ACC112 (cell line): ENCODE results near the gene TMEM272.

Experiments
- H2AFZ ChIP-seq: fragments of 200-600 bp; sonication (generic); one replicate; pipeline ENCODE4 v1.6.0; 2017; ENCODE audit warnings: antibody characterized with exemption, low read length; ENCODE audit not compliant: unreplicated experiment
- H3K27ac ChIP-seq: fragments of 200-600 bp; sonication (generic); 2 replicates; pipeline ENCODE4 v1.5.1; 2014; ENCODE audit warnings: low read depth, mild to moderate bottlenecking, antibody characterized with exemption, low read length, moderate library complexity
- H3K27me3 ChIP-seq: fragments of 200-600 bp; sonication (generic); 2 replicates; pipeline ENCODE4 v1.6.1; 2014; ENCODE audit warnings: mild to moderate bottlenecking, antibody characterized with exemption, low read length, moderate library complexity, mixed read lengths; ENCODE audit not compliant: insufficient read depth
- H3K36me3 ChIP-seq: fragments of 200-600 bp; sonication (generic); 2 replicates; pipeline ENCODE4 v1.6.1; 2016; ENCODE audit warnings: mild to moderate bottlenecking, antibody characterized with exemption, low read length, moderate library complexity, mixed read lengths; ENCODE audit not compliant: insufficient read depth
- H3K4me1 ChIP-seq: fragments of 200-600 bp; sonication (generic); one replicate; pipeline ENCODE4 v1.6.1; 2016; ENCODE audit warnings: low read length, mixed read lengths; ENCODE audit not compliant: insufficient read depth, unreplicated experiment, control insufficient read depth
- H3K4me3 ChIP-seq: fragments of 200-600 bp; sonication (generic); 2 replicates; pipeline ENCODE4 v1.5.1; 2014; ENCODE audit warnings: mild to moderate bottlenecking, low read depth, low read length
- H3K79me2 ChIP-seq: fragments of 200-600 bp; sonication (generic); one replicate; pipeline ENCODE4 v1.6.0; 2016; ENCODE audit warnings: low read length; ENCODE audit not compliant: control insufficient read depth, unreplicated experiment, insufficient read depth

Gene TMEM272

DNA sequence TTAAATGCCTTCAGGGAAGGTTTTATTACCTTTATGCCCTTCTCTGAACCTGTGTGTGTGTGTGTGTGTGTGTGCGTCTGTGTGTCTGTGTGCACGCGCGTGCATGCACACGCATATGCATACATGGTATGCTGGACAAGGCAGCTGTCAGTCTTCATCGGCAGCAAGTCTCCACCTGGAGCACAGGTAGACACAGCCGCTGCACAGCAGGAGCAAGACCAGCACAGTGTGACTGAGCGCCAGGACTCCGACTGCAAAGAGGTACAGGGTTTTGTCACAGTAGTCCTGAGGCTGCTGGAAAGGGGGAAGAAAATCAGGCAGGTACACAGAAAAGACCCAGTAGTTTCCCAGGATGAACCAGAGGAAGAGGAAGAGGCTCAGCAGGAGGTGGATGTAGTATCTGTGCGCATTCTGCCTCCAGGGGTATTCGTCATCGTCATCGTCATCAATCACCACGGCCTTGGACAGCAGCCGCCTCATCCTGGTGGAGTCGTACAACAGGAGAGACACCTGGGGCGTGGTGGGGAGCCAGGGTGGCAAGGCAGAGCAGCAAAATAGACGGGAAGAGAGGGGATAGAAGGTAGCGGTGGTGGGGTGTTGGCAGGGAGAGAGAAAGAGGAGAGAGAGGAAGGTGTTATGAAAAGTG is 28.2 kb downstream of the TMEM272 start:
- no peak overlapping the region for H3K27ac ChIP-seq
- H3K27me3 ChIP-seq = peaks cover 35% of the 10 kb centered on the region

DNA sequence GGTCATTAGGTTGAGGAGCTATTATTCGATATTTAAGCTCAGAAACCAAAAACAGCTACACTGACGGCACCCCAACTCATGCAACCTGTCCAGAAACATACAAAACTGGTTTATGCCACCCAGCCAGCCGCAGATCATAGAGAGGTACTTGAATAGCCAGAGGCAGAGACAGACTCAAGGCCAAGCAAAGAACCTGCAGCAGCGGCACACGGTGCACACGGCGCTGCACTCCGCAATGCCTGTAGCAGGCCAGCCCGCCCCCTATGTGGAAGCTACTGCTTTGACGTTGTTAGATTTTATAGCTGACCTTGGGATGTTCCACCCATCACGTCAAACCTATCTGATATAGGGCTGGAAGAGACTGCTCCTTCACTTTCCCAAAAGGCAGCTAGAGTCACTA is 29.1 kb downstream of the TMEM272 start:
- H3K27me3 ChIP-seq = peaks cover 29% of the 10 kb centered on the region
- no peak overlapping the region for H3K27ac ChIP-seq
- no peak overlapping the region for H2AFZ ChIP-seq
- peaks cover 18% of the 10 kb centered on the region for H3K4me1 ChIP-seq
- no peaks in the 10 kb centered on the region for H3K79me2 ChIP-seq
- no peaks in the 10 kb centered on the region for H3K36me3 ChIP-seq
- H3K4me3 ChIP-seq = no peak overlapping the region

More for the DNA sequence above, 28.2 kb downstream of the TMEM272 start:
- Histone ChIP-seq H3K36me3 (no peaks in the 10 kb centered on the region), H3K79me2 (no peaks in the 10 kb centered on the region), H3K4me1 (peaks cover 17% of the 10 kb centered on the region), H3K4me3 (no peak overlapping the region), H2AFZ (no peak overlapping the region)

DNA sequence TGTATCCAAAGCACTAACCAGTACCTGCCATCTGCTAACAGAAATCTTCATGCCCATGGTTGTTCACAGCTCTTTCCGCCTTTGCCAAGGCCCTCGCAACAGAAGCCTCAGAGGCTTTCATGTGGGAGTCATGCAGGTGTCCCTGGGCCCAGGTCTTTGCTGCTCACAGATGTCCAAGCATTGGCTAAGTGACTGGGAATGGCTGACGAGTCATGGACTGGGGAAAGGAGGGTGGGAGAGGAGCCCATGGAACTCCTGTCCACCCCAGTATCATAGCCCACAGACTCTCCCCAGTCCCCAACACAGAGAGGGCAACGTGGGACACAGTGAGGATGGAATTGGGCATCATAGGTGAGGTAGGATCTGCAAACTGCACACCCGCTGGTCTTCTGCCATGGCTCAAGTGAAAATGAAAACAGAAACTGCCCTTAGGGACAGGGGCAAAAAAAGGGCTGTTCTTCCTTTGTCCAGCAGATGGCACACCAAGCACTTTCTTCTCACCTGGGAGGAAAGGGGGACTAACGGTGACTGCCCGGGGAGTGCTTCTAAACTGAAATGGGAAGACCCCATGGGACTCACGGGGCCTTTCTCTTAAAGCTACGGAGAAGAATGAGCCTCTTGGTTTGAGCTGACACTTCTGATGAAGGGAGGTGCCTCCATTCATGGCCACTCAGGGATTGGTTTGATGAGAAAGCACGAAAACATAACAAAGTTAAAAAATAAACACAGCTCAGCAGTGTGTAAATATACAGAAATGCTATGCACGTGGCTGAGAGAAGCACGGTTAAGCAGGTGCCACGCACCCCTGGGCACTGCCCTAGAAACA is 29.9 kb downstream of the TMEM272 start:
- Histone ChIP-seq H3K27me3 (peaks cover 22% of the 10 kb centered on the region), H3K4me3 (peak overlapping the region; percentile 76), H2AFZ (peak overlapping the region; percentile 87), H3K4me1 (peaks cover 18% of the 10 kb centered on the region), H3K79me2 (no peaks in the 10 kb centered on the region), H3K36me3 (no peaks in the 10 kb centered on the region), H3K27ac (no peak overlapping the region)

DNA sequence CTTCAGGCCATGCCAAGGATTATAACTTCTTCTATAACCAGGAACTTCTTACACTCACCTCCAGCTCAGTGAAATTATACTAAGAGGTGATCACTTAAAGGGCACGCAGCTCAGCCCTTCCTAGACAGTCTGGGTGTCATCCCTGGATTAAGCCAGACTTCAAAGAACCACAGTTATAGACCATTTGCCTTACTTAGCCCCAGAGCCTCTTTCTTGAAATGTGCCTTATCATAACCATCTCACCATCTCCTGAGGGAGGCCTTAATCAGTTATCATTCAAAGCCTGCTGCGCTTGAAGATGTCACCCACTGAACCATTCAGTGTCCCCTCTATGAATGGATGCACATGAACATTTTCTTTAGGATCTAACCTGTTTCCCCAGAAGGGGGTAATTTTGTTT is 30.9 kb downstream of the TMEM272 start:
- Histone ChIP-seq H3K27me3 (peaks cover 20% of the 10 kb centered on the region), H2AFZ (no peak overlapping the region), H3K4me1 (peaks cover 15% of the 10 kb centered on the region), H3K4me3 (no peak overlapping the region), H3K79me2 (no peaks in the 10 kb centered on the region), H3K27ac (no peak overlapping the region), H3K36me3 (no peaks in the 10 kb centered on the region)

DNA sequence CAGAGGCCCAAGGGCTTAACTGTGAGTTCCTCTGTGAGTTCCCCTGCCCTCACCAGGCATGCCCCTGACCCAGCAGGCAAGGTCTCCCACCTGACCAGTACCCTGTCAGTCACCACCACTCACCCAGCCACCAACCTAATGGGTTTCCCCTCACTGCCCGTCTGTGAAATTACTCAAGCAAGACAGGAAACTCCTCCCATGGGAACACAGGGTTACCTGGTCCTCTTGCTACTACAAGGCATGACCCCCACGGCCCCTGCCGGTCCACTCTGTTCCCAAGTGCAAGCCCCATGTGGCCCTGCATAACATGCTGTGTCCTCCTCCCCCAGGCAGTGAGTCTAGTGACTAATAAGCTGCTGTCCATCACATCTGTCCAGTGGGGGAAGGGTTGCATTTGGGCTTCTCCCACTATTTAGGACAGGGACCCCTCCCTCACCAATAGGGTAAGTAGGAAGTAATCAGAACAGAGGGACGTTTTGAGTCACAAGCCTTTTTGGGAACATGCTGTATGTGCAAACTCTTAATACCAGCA is 33.0 kb downstream of the TMEM272 start:
- Histone ChIP-seq H3K4me3 (no peak overlapping the region), H3K27ac (no peak overlapping the region), H3K36me3 (no peaks in the 10 kb centered on the region), H3K27me3 (peaks cover 11% of the 10 kb centered on the region), H3K4me1 (peaks cover 9% of the 10 kb centered on the region), H2AFZ (no peak overlapping the region), H3K79me2 (no peaks in the 10 kb centered on the region)

DNA sequence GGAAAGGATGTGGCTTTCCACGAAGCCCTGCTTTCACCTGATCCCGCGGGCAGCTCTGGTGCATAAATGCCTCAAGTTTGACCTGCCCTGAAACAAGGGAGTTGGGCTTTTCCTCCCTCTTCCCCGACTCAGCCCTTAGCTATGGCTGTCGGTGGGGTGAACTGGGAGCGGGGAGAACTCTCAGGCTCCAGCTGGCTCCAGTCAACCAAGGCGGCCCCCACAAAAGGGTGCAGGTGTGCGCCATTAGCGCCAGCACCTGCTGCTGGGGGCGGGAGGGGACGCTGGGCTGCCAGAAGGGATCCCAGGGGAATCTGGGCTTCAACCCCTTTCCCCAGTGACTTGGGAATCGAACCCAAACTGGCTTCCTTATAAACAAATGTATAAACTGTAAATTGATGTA is 33.9 kb downstream of the TMEM272 start:
- Histone ChIP-seq H3K79me2 (no peaks in the 10 kb centered on the region), H3K4me3 (no peak overlapping the region), H3K27me3 (peaks cover 3% of the 10 kb centered on the region), H3K36me3 (no peaks in the 10 kb centered on the region), H3K27ac (no peak overlapping the region), H3K4me1 (peaks cover 9% of the 10 kb centered on the region), H2AFZ (no peak overlapping the region)

DNA sequence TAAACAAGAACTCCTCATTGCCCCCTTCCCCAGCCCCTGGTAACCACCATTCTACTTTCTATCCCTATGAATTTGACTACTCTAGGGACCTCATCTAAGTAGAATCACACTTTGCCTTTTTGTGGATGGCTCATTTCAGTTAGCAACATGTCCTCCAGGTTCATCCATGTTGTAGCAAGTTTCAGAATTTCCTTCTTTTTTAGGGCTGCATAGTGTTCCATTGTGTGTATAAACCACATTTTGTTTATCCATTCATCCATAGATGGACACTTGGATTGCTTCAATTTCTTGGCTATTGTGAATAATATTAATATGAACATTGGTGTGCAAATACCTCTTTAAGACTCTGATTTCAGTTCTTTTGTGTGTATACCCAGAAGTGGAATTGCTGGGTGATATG is 36.2 kb downstream of the TMEM272 start:
- Histone ChIP-seq H3K36me3 (no peaks in the 10 kb centered on the region), H3K4me1 (peaks cover 6% of the 10 kb centered on the region), H3K79me2 (no peaks in the 10 kb centered on the region), H2AFZ (no peak overlapping the region), H3K4me3 (no peak overlapping the region), H3K27me3 (no peaks in the 10 kb centered on the region), H3K27ac (no peak overlapping the region)

DNA sequence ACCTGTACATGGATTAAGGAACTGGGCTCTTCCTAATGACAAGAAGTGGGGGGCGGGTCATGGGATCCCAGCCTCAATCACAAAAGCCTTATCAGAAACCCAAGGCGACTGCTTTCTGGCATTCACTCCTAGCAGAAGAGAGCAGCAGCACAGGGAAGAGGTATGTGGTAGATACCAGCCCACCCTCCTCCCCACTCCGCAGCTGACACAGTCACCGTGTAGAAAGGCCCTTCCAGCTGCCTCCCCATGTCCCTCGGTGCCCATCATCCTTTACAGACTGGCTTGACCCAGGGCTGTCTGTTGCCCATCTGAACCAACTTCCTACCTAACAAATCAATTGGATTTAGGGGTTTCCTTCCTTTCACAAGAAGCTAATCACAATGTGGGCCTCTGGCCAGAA is 37.9 kb downstream of the TMEM272 start:
- no peak overlapping the region for H2AFZ ChIP-seq
- no peak overlapping the region for H3K4me3 ChIP-seq
- peaks cover 15% of the 10 kb centered on the region for H3K4me1 ChIP-seq
- no peak overlapping the region for H3K27ac ChIP-seq
- H3K79me2 ChIP-seq = no peaks in the 10 kb centered on the region
- no peaks in the 10 kb centered on the region for H3K36me3 ChIP-seq
- no peaks in the 10 kb centered on the region for H3K27me3 ChIP-seq

DNA sequence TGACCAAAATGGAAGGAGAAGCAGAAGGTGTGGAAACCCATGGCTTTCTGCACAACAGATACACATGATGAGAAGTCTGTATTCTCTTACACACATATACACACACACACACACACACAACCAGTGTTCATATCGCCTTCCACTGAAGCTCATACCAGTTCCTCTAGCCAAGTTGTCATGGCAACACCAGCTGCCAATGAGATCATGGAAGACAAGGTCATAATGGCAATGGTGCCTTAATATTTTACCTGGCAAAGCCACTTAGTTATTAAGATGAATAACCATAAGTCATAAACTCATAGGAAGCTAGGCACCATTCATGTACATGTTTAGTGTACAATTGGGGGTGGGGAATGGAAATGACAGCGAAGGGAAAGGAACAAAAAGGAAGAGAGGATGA is 38.4 kb downstream of the TMEM272 start:
- Histone ChIP-seq H3K4me1 (peaks cover 15% of the 10 kb centered on the region), H3K79me2 (no peaks in the 10 kb centered on the region), H3K27ac (no peak overlapping the region), H3K4me3 (no peak overlapping the region), H3K27me3 (no peaks in the 10 kb centered on the region), H2AFZ (no peak overlapping the region), H3K36me3 (no peaks in the 10 kb centered on the region)

DNA sequence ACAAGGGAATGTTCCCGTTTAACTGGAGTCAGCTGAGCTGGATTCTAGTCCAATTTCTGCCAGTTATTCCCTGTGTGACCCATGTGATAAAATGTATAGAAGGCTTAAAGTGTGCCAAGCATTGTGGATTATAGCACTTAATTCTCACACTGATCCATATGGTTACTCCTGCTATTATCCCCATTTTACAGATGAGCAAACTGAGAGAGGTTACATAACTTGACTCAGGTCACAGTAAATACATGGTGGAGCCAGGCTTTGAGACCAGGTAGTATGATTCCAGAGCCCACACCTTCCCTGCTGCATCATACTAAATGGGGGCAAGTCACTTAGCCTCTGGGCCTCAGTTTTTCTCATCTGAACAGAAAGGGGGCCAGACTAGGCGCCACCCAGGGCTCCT is 39.1 kb downstream of the TMEM272 start:
- Histone ChIP-seq H3K79me2 (no peaks in the 10 kb centered on the region), H2AFZ (no peak overlapping the region), H3K4me3 (no peak overlapping the region), H3K27me3 (no peaks in the 10 kb centered on the region), H3K4me1 (peaks cover 17% of the 10 kb centered on the region), H3K27ac (no peak overlapping the region), H3K36me3 (no peaks in the 10 kb centered on the region)

DNA sequence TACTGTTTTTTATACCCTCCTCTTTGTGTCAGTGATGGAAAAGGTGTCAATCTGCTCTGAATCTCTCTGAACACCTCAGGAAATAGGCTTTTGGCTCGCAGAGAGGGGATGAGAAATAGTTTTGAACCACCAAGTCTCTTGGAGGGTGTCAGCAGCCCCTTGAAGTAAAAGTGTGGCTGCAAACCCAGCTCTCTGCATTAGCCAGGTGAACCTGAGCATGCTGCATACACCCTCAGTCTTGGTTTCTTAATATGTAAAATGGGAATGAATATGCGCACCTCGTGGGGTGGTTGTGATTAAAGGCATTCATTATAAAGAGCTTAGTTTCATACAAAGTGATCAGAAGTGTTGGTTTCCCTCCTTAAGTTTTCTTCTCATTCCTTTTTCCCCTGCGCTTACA is 39.7 kb downstream of the TMEM272 start:
- H3K27ac ChIP-seq = no peak overlapping the region
- peaks cover 17% of the 10 kb centered on the region for H3K4me1 ChIP-seq
- H3K4me3 ChIP-seq = no peak overlapping the region

More for the DNA sequence above, 39.7 kb downstream of the TMEM272 start:
- no peaks in the 10 kb centered on the region for H3K27me3 ChIP-seq
- no peaks in the 10 kb centered on the region for H3K79me2 ChIP-seq
- no peaks in the 10 kb centered on the region for H3K36me3 ChIP-seq
- no peak overlapping the region for H2AFZ ChIP-seq
